ENCODE measurements around the gene LURAP1L. TPM values are rescaled to one million over a fixed set of nuclear protein-coding genes. Genes with fewer than 3 reads are reported as not detected.
A peak's percentile ranks its signal among the peaks of the same experiment; 100 is the strongest.

LURAP1L gene
- total RNA-seq, 1 experiment from 2014 or later: 59.2 TPM

- TSS peak; percentile 78 for BruUV-seq (replicated peaks)
- Mint-ChIP-seq H3K27me3 (ENCODE audit: insufficient read depth, unreplicated experiment) (no peaks in the 10 kb centered on the region), H3K27ac (ENCODE audit: low read depth, unreplicated experiment) (peak overlapping the region; percentile 74), H3K36me3 (ENCODE audit: insufficient read depth, unreplicated experiment) (peaks cover 12% of the 10 kb centered on the region), H3K4me1 (ENCODE audit: insufficient read depth, unreplicated experiment) (peaks cover 9% of the 10 kb centered on the region), H3K4me3 (ENCODE audit: unreplicated experiment) (peak overlapping the region; percentile 99), H3K9me3 (ENCODE audit: unreplicated experiment) (peaks cover 6% of the 10 kb centered on the region)
- POLR2A ChIA-PET: interaction anchor here (0.7 to 8.4 kb wide), 25 partner anchors 9 to 108 kb away, joined by 3 to 242 read pairs (median 7); no protein-coding TSS in a partner anchor
- intact Hi-C loops (cut with micrococcal nuclease): loop anchor here (5.0 kb wide), 1 partner anchor 210 kb away; no protein-coding TSS in a partner anchor
- TF ChIP-seq, protein P1, sequence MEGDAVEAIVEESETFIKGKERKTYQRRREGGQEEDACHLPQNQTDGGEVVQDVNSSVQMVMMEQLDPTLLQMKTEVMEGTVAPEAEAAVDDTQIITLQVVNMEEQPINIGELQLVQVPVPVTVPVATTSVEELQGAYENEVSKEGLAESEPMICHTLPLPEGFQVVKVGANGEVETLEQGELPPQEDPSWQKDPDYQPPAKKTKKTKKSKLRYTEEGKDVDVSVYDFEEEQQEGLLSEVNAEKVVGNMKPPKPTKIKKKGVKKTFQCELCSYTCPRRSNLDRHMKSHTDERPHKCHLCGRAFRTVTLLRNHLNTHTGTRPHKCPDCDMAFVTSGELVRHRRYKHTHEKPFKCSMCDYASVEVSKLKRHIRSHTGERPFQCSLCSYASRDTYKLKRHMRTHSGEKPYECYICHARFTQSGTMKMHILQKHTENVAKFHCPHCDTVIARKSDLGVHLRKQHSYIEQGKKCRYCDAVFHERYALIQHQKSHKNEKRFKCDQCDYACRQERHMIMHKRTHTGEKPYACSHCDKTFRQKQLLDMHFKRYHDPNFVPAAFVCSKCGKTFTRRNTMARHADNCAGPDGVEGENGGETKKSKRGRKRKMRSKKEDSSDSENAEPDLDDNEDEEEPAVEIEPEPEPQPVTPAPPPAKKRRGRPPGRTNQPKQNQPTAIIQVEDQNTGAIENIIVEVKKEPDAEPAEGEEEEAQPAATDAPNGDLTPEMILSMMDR (IDR thresholded peaks at IDR 0.05; ENCODE audit: unreplicated experiment): no peak
- no peak for DNase-seq (ENCODE audit: unreplicated experiment)
- CTCF ChIA-PET: interaction anchor here (0.6 to 7.7 kb wide), 29 partner anchors 8 to 1828 kb away, joined by 3 to 131 read pairs (median 8); no protein-coding TSS in a partner anchor
These were observed 2.6 kb downstream of the LURAP1L start for GRCh38 chr9:12777121-12778022.

DNA sequence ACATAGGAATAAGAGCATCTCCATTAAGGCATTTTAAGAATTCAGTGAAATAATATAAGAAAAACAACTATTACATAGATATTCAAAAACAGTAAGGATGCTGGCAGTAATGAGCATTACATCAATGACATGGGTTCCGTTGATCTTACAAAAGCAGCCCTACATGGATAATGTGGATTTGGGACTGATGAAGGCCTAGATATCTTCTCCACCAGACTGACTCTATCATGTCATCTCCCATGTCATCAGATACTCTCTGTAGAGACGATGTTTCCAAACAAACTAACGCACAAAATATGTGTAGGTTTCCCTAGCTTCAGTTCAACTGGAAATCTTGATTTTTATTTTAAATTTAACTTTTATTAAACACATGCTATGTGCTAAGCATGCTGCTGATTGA is 3.6 kb downstream of the LURAP1L start:
- BruUV-seq (replicated peaks): no TSS peak
- DNase-seq (ENCODE audit: unreplicated experiment): no peak
- TF ChIP-seq, protein P1 (IDR thresholded peaks at IDR 0.05; ENCODE audit: unreplicated experiment): no peak
- no peaks in the 10 kb centered on the region for H3K27me3 Mint-ChIP-seq (ENCODE audit: insufficient read depth, unreplicated experiment)
- ChIA-PET CTCF (interaction anchor here (0.6 to 1.1 kb wide), 2 partner anchors 39 to 73 kb away, joined by 3 read pairs; no protein-coding TSS in a partner anchor), POLR2A (interaction anchor here (0.6 to 8.4 kb wide), 9 partner anchors 19 to 106 kb away, joined by 3 to 242 read pairs (median 4); no protein-coding TSS in a partner anchor)
- H3K27ac Mint-ChIP-seq (ENCODE audit: low read depth, unreplicated experiment): peak overlapping the region; percentile 64
- peaks cover 12% of the 10 kb centered on the region for H3K36me3 Mint-ChIP-seq (ENCODE audit: insufficient read depth, unreplicated experiment)
- peaks cover 5% of the 10 kb centered on the region for H3K4me1 Mint-ChIP-seq (ENCODE audit: insufficient read depth, unreplicated experiment)
- H3K9me3 Mint-ChIP-seq (ENCODE audit: unreplicated experiment): peaks cover 6% of the 10 kb centered on the region
- intact Hi-C loops (cut with micrococcal nuclease): loop anchor here (5.0 kb wide), 1 partner anchor 209 kb away; no protein-coding TSS in a partner anchor
- H3K4me3 Mint-ChIP-seq (ENCODE audit: unreplicated experiment): peak overlapping the region; percentile 99

DNA sequence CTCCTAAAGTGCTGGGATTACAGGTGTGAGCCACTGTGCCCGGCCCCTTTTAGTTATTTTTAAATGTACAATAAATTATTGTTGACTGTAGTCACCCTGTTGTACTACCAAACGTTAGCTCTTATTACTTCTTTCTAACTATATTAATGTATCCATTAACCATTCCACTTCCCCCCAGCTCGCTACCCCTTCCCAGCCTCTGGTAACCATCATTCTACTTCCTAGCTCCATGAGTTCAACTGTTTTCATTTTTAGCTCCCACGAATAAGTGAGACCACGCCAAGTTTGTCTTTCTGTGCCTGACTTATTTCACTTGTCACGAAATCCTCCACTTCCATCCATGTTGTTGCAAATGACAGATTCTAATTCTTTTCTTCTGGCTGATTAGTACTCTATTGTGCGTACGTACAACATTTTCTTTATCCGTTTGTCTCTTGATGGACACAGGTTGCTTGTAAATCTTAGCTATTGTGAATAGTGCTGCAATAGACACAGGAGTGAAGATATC is 6.5 kb downstream of the LURAP1L start:
- no TSS peak for BruUV-seq (replicated peaks)
- H3K4me1 Mint-ChIP-seq (ENCODE audit: insufficient read depth, unreplicated experiment): peaks cover 28% of the 10 kb centered on the region
- TF ChIP-seq, protein P1 (IDR thresholded peaks at IDR 0.05; ENCODE audit: unreplicated experiment): no peak
- H3K9me3 Mint-ChIP-seq (ENCODE audit: unreplicated experiment): peaks cover 6% of the 10 kb centered on the region
- H3K36me3 Mint-ChIP-seq (ENCODE audit: insufficient read depth, unreplicated experiment): peaks cover 21% of the 10 kb centered on the region
- intact Hi-C loops (cut with micrococcal nuclease): no loop called here
- no peak for DNase-seq (ENCODE audit: unreplicated experiment)
- ChIA-PET POLR2A (interaction anchor here (0.6 to 7.4 kb wide), 3 partner anchors 16 to 1357 kb away, joined by 3 to 85 read pairs (median 5); no protein-coding TSS in a partner anchor), CTCF (interaction anchor here (0.6 to 1.7 kb wide), 4 partner anchors 16 to 57 kb away, joined by 3 to 5 read pairs (median 4); no protein-coding TSS in a partner anchor)
- no peak overlapping the region for H3K4me3 Mint-ChIP-seq (ENCODE audit: unreplicated experiment)
- no peak overlapping the region for H3K27ac Mint-ChIP-seq (ENCODE audit: low read depth, unreplicated experiment)
- no peaks in the 10 kb centered on the region for H3K27me3 Mint-ChIP-seq (ENCODE audit: insufficient read depth, unreplicated experiment)
